Measurements from ENCODE around the gene HAX1.
A peak's percentile ranks its signal among the peaks of the same experiment; 100 is the strongest.
"Not testable (repeated sequence)": the region's sequence is repeated elsewhere in the genome, so short reads cannot be mapped to it uniquely, and the experiment has no call there.

Gene HAX1

GRCh38 chr1:154225370-154225769 lies 47.1 kb upstream of the HAX1 start:
- peaks cover 41% of the 10 kb centered on the region for H3K36me3 ChIP-seq (ENCODE audit: insufficient read depth, low read length)
- no peak for TF ChIP-seq CTCF (conservative IDR thresholded peaks at IDR 0.05; ENCODE audit: low read length)
- no peak for TF ChIP-seq EZH2phosphoT487 (IDR thresholded peaks at IDR 0.05; ENCODE audit: borderline replicate concordance)
- H3K4me3 ChIP-seq (ENCODE audit: low read length, poor library complexity, severe bottlenecking) = peak overlapping the region; percentile 91
- H3K9ac ChIP-seq (ENCODE audit: low read depth, low read length, poor library complexity, severe bottlenecking) = no peak overlapping the region
- H2AFZ ChIP-seq (ENCODE audit: low read length) = no peak overlapping the region
- H3K9me2 ChIP-seq (replicated peaks; ENCODE audit: low read depth, low read length) = no peaks in the 10 kb centered on the region
- H3K4me1 ChIP-seq (ENCODE audit: insufficient read depth, low read length, poor library complexity, severe bottlenecking) = peaks cover 41% of the 10 kb centered on the region
- no peaks in the 10 kb centered on the region for H3F3A ChIP-seq (ENCODE audit: low read depth)
- H3K9me3 ChIP-seq (ENCODE audit: insufficient read depth, low read depth, low read length) = no peaks in the 10 kb centered on the region
- H3K4me2 ChIP-seq (ENCODE audit: low read depth, low read length, poor library complexity, severe bottlenecking) = peak overlapping the region; percentile 99
- H4K20me1 ChIP-seq (ENCODE audit: insufficient read depth, low read length, poor library complexity, severe bottlenecking) = peaks cover 64% of the 10 kb centered on the region
- H3K79me2 ChIP-seq (ENCODE audit: insufficient read depth, low read length) = peaks cover 91% of the 10 kb centered on the region
- H3K27me3 ChIP-seq (ENCODE audit: insufficient read depth, low read length, poor library complexity, severe bottlenecking) = no peaks in the 10 kb centered on the region

GRCh38 chr1:154231112-154231511 lies 41.3 kb upstream of the HAX1 start:
- peaks cover 44% of the 10 kb centered on the region for H4K20me1 ChIP-seq (ENCODE audit: insufficient read depth, low read length, poor library complexity, severe bottlenecking)
- peaks cover 77% of the 10 kb centered on the region for H3K79me2 ChIP-seq (ENCODE audit: insufficient read depth, low read length)
- H3K4me1 ChIP-seq (ENCODE audit: insufficient read depth, low read length, poor library complexity, severe bottlenecking); H3K9me3 ChIP-seq (ENCODE audit: insufficient read depth, low read depth, low read length); H3K9ac ChIP-seq (ENCODE audit: low read depth, low read length, poor library complexity, severe bottlenecking); H3F3A ChIP-seq (ENCODE audit: low read depth); H3K4me2 ChIP-seq (ENCODE audit: low read depth, low read length, poor library complexity, severe bottlenecking); H3K27me3 ChIP-seq (ENCODE audit: insufficient read depth, low read length, poor library complexity, severe bottlenecking); H3K4me3 ChIP-seq (ENCODE audit: low read length, poor library complexity, severe bottlenecking); H2AFZ ChIP-seq (ENCODE audit: low read length); H3K9me2 ChIP-seq (replicated peaks; ENCODE audit: low read depth, low read length): not testable (repeated sequence)
- peaks cover 83% of the 10 kb centered on the region for H3K36me3 ChIP-seq (ENCODE audit: insufficient read depth, low read length)

GRCh38 chr1:154233127-154233526 lies 39.3 kb upstream of the HAX1 start:
- H3F3A ChIP-seq (ENCODE audit: low read depth); H3K4me3 ChIP-seq (ENCODE audit: low read length, poor library complexity, severe bottlenecking); H3K9ac ChIP-seq (ENCODE audit: low read depth, low read length, poor library complexity, severe bottlenecking); H2AFZ ChIP-seq (ENCODE audit: low read length); H3K9me3 ChIP-seq (ENCODE audit: insufficient read depth, low read depth, low read length); H3K27me3 ChIP-seq (ENCODE audit: insufficient read depth, low read length, poor library complexity, severe bottlenecking); H3K9me2 ChIP-seq (replicated peaks; ENCODE audit: low read depth, low read length); H3K4me2 ChIP-seq (ENCODE audit: low read depth, low read length, poor library complexity, severe bottlenecking); H3K4me1 ChIP-seq (ENCODE audit: insufficient read depth, low read length, poor library complexity, severe bottlenecking): not testable (repeated sequence)
- H3K79me2 ChIP-seq (ENCODE audit: insufficient read depth, low read length) = peaks cover 71% of the 10 kb centered on the region
- peaks cover 41% of the 10 kb centered on the region for H4K20me1 ChIP-seq (ENCODE audit: insufficient read depth, low read length, poor library complexity, severe bottlenecking)
- peaks cover 93% of the 10 kb centered on the region for H3K36me3 ChIP-seq (ENCODE audit: insufficient read depth, low read length)

DNA sequence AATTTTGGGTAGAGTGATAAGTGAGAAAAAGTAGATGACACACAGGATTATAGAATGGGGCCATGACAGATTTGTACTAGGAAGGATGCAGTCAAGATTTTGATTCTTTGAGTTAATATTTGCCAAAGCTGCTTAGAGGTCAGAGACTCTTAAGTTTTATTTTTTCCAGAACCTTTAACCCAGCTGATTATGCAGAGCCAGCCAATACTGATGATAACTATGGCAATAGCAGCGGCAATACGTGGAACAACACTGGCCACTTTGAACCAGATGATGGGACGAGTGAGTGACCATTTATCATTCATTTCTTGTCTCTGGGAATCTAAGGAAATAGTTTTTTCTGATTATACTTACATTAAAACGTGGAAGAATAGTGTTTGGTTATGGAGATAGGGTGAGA lies 35.6 kb upstream of the HAX1 start:
- no peak overlapping the region for H3K9ac ChIP-seq (ENCODE audit: low read depth, low read length, poor library complexity, severe bottlenecking)
- no peak for TF ChIP-seq CTCF (conservative IDR thresholded peaks at IDR 0.05; ENCODE audit: low read length)
- H3K36me3 ChIP-seq (ENCODE audit: insufficient read depth, low read length) = peaks cover 88% of the 10 kb centered on the region
- peaks cover 36% of the 10 kb centered on the region for H4K20me1 ChIP-seq (ENCODE audit: insufficient read depth, low read length, poor library complexity, severe bottlenecking)
- peaks cover 63% of the 10 kb centered on the region for H3K79me2 ChIP-seq (ENCODE audit: insufficient read depth, low read length)
- H3K9me2 ChIP-seq (replicated peaks; ENCODE audit: low read depth, low read length) = no peaks in the 10 kb centered on the region
- H3K27me3 ChIP-seq (ENCODE audit: insufficient read depth, low read length, poor library complexity, severe bottlenecking) = no peaks in the 10 kb centered on the region
- H3F3A ChIP-seq (ENCODE audit: low read depth) = no peaks in the 10 kb centered on the region
- no peaks in the 10 kb centered on the region for H3K9me3 ChIP-seq (ENCODE audit: insufficient read depth, low read depth, low read length)
- H3K4me2 ChIP-seq (ENCODE audit: low read depth, low read length, poor library complexity, severe bottlenecking) = no peak overlapping the region
- no peaks in the 10 kb centered on the region for H3K4me1 ChIP-seq (ENCODE audit: insufficient read depth, low read length, poor library complexity, severe bottlenecking)
- H2AFZ ChIP-seq (ENCODE audit: low read length) = no peak overlapping the region
- no peak overlapping the region for H3K4me3 ChIP-seq (ENCODE audit: low read length, poor library complexity, severe bottlenecking)

Data from Loucy (cell line).